HepG2 (cell line): ENCODE data around the gene RAB2B. TPM values are rescaled to one million over a fixed set of nuclear protein-coding genes. Genes with fewer than 3 reads are reported as not detected.

Source experiments
- BCL6 ChIP-seq: IDR thresholded peaks from 2 replicates; pipeline ENCODE4 v1.6.1; 2016; ENCODE audit warnings: missing genetic modification reagents, missing compliant biosample characterization
- CREBL2 ChIP-seq: sonication (generic); formaldehyde crosslinking; IDR thresholded peaks from 2 replicates; pipeline ENCODE4 v1.8.1; 2023; ENCODE audit warnings: missing genetic modification reagents, mild to moderate bottlenecking, borderline replicate concordance
- DR1 ChIP-seq: sonication (generic); formaldehyde crosslinking; IDR thresholded peaks from 2 replicates; pipeline ENCODE4 v1.8.0; 2021; ENCODE audit warnings: mild to moderate bottlenecking, missing genetic modification reagents, inconsistent platforms
- EP300 ChIP-seq, 3 experiments: sonication (generic) in 1 of 3; formaldehyde crosslinking in 1 of 3; IDR thresholded peaks; 2 replicates each; pipeline versions ENCODE4 v1.5.1 to v1.6.1; 2011 to 2020; ENCODE audit warnings: low read depth in 2 of 3, low read length in 2 of 3, borderline replicate concordance in 1 of 3, improper control_type of control experiment in 1 of 3, mild to moderate bottlenecking in 1 of 3, missing genetic modification reagents in 1 of 3, moderate library complexity in 1 of 3
- GMEB2 ChIP-seq: IDR thresholded peaks from 2 replicates; pipeline ENCODE4 v1.6.1; 2016; ENCODE audit warnings: missing biosample characterization, missing genetic modification reagents, low read depth
- HINFP ChIP-seq: sonication (generic); formaldehyde crosslinking; IDR thresholded peaks from 2 replicates; pipeline ENCODE4 v1.4.0; 2020; ENCODE audit warnings: low read depth, mild to moderate bottlenecking, missing genetic modification reagents
- IKZF1 ChIP-seq: fragments of 450-650 bp; IDR thresholded peaks from 2 replicates; pipeline ENCODE4 v1.7.1; 2016
- IRF9 ChIP-seq: sonication (generic); formaldehyde crosslinking; IDR thresholded peaks from 2 replicates; pipeline ENCODE4 v1.8.0; 2022; ENCODE audit warnings: missing genetic modification reagents, mild to moderate bottlenecking, borderline replicate concordance
- NFE2L2 ChIP-seq: fragments of 150-350 bp; IDR thresholded peaks from 2 replicates; pipeline ENCODE4 v1.6.1; 2014; ENCODE audit warnings: low read length
- NR3C1 ChIP-seq: sonication (generic); formaldehyde crosslinking; IDR thresholded peaks from 2 replicates; pipeline ENCODE4 v1.4.0; 2020; ENCODE audit warnings: missing genetic modification reagents
- ZBTB37 ChIP-seq: sonication (generic); formaldehyde crosslinking; IDR thresholded peaks from 2 replicates; pipeline ENCODE4 v1.4.0; 2020; ENCODE audit warnings: mild to moderate bottlenecking, missing genetic modification reagents
- ZMAT3 ChIP-seq: sonication (generic); formaldehyde crosslinking; conservative IDR thresholded peaks from 2 replicates; pipeline ENCODE4 v1.7.0; 2021; ENCODE audit warnings: missing genetic modification reagents
- ZNF234 ChIP-seq: sonication (generic); formaldehyde crosslinking; conservative IDR thresholded peaks from 2 replicates; pipeline ENCODE4 v1.5.1; 2020; ENCODE audit warnings: mild to moderate bottlenecking, missing genetic modification reagents
- ZNF549 ChIP-seq: sonication (generic); formaldehyde crosslinking; IDR thresholded peaks from 2 replicates; pipeline ENCODE4 v1.5.0; 2020; ENCODE audit warnings: missing genetic modification reagents
- ZNF609 ChIP-seq: sonication (generic); formaldehyde crosslinking; IDR thresholded peaks from 2 replicates; pipeline ENCODE4 v1.4.0; 2020; ENCODE audit warnings: mild to moderate bottlenecking, missing genetic modification reagents, borderline replicate concordance
- ZNF780A ChIP-seq: sonication (generic); formaldehyde crosslinking; IDR thresholded peaks from 2 replicates; pipeline ENCODE4 v1.8.0; 2022; ENCODE audit warnings: mild to moderate bottlenecking, missing genetic modification reagents, moderate library complexity
- polyA plus RNA-seq, 8 experiments: library from polyadenylated mRNA; depleted of rRNA in 3 of 8; stranded (reverse) in 7 of 8; unstranded in 1 of 8; fragments of >200 nt; fragmentation: Illumina TruSeq in 4 of 8; extraction: Trizol in 4 of 8; gene quantifications; 2 replicates each; pipeline versions ENCODE4 v1.2.1 to v1.2.3, GENCODE V29; 2011 to 2016; ENCODE audit warnings: low read depth in 4 of 8, missing spikeins in 1 of 8, mixed read lengths in 1 of 8; ENCODE audit not compliant: insufficient read depth in 1 of 8
- total RNA-seq, 5 experiments: library from RNA; depleted of rRNA; stranded (reverse); fragments of >200 nt; fragmentation: Illumina TruSeq; extraction: Trizol; gene quantifications; 2 replicates each; pipeline ENCODE4 v1.2.3, GENCODE V29; 2016; ENCODE audit warnings: low read depth in 1 of 5

RAB2B gene
- total and polyA plus RNA-seq, 2 of the 13 experiments (the other 11 are each of a cell fraction or from before 2014, with no cell fraction given): 36.0 to 60.6 TPM

GRCh38 chr14:21476925-21477681 lies at the start of gene RAB2B, which contains the start of gene TOX4 (continued):
- TF ChIP-seq ZNF609 (CRISPR knock-in tag) (no peak; the same call in 1 of the 2 replicates), GMEB2 (CRISPR knock-in tag) (peak; percentile 41; the same call in 1 of the 2 replicates), IRF9 (CRISPR knock-in tag) (peak; percentile 94; the same call in 1 of the 2 replicates), BCL6 (CRISPR knock-in tag) (peak; percentile 70), DR1 (CRISPR knock-in tag) (peak; percentile 31; the same call in 1 of the 2 replicates), IKZF1 (no peak), HINFP (CRISPR knock-in tag) (peak; percentile 86), CREBL2 (CRISPR knock-in tag) (0 out of 2 replicates have a peak, but pooled peaks have one; percentile 69), NR3C1 (CRISPR knock-in tag) (no peak), NFE2L2 (no peak), ZMAT3 (CRISPR knock-in tag) (peak; percentile 97), ZNF780A (peak; percentile 96; the same call in 1 of the 2 replicates), EP300 (IDR thresholded peaks at IDR 0.05; ENCODE audit: low read depth in 2 of 2, low read length in 2 of 2) (peak; percentile 14 to 50; a peak in 2 of 4 replicates), EP300 (CRISPR knock-in tag; IDR thresholded peaks at IDR 0.05; ENCODE audit: borderline replicate concordance) (peak; percentile 53; the same call in 1 of the 2 replicates), ZNF234 (CRISPR knock-in tag) (no peak), ZBTB37 (CRISPR knock-in tag) (no peak), ZNF549 (CRISPR knock-in tag) (no peak)
